Mesenchymal stem cell (in vitro differentiated cells and primary cell): ENCODE measurements around the gene KCNK4.
"Not testable (repeated sequence)": the region's sequence is repeated elsewhere in the genome, so short reads cannot be mapped to it uniquely, and the experiment has no call there.

ENCODE experiments used
- DNase-seq: peaks from one replicate; pipeline ENCODE4 v3.0.0-alpha.2; 2013
- H2AFZ ChIP-seq: one replicate; pipeline ENCODE4 v1.6.1; 2013; ENCODE audit warnings: low read depth, mild to moderate bottlenecking, control low read depth, inconsistent platforms, low read length, moderate library complexity
- H2AK5ac ChIP-seq: 2 replicates; pipeline ENCODE4 v1.6.1; 2013; ENCODE audit warnings: low read length, moderate library complexity, mild to moderate bottlenecking, inconsistent platforms; ENCODE audit not compliant: severe bottlenecking
- H2BK120ac ChIP-seq: one replicate; pipeline ENCODE4 v1.6.1; 2013; ENCODE audit warnings: low read depth, mild to moderate bottlenecking, inconsistent platforms, low read length, moderate library complexity
- H2BK12ac ChIP-seq, 2 experiments: one replicate each; pipeline ENCODE4 v1.6.1; 2013; ENCODE audit warnings: inconsistent platforms in 2 of 2, low read length in 2 of 2, mild to moderate bottlenecking in 2 of 2, moderate library complexity in 2 of 2, control low read depth in 1 of 2
- H2BK15ac ChIP-seq: one replicate; pipeline ENCODE4 v1.6.1; 2013; ENCODE audit warnings: mild to moderate bottlenecking, low read depth, inconsistent platforms; ENCODE audit not compliant: poor library complexity, severe bottlenecking
- H2BK5ac ChIP-seq: 2 replicates; pipeline ENCODE4 v1.6.1; 2013; ENCODE audit warnings: low read depth, mild to moderate bottlenecking, low read length, control low read depth, inconsistent platforms; ENCODE audit not compliant: poor library complexity, severe bottlenecking
- H3K14ac ChIP-seq, 2 experiments: one replicate each; pipeline ENCODE4 v1.6.1; 2013; ENCODE audit warnings: inconsistent platforms in 2 of 2, low read length in 2 of 2, control low read depth in 1 of 2, mild to moderate bottlenecking in 1 of 2, moderate library complexity in 1 of 2
- H3K18ac ChIP-seq, 2 experiments: one replicate each; pipeline ENCODE4 v1.6.1; 2013; ENCODE audit warnings: inconsistent platforms in 2 of 2, low read length in 2 of 2, control low read depth in 1 of 2, low read depth in 1 of 2, mild to moderate bottlenecking in 1 of 2
- H3K23ac ChIP-seq, 2 experiments: one replicate each; pipeline ENCODE4 v1.6.1; 2013; ENCODE audit warnings: inconsistent platforms in 2 of 2, low read length in 2 of 2, mild to moderate bottlenecking in 2 of 2, moderate library complexity in 2 of 2, control low read depth in 1 of 2
- H3K27ac ChIP-seq: 2 replicates; pipeline ENCODE4 v1.5.1; 2013; ENCODE audit warnings: mild to moderate bottlenecking, moderate library complexity, low read length, control low read depth, inconsistent platforms; ENCODE audit not compliant: poor library complexity, severe bottlenecking
- H3K27me3 ChIP-seq, 2 experiments: 2 replicates each; pipeline versions ENCODE4 v1.6.1 to v1.7.0; 2013; ENCODE audit warnings: low read length in 2 of 2, mild to moderate bottlenecking in 2 of 2, moderate library complexity in 2 of 2, control low read depth in 1 of 2, inconsistent platforms in 1 of 2; ENCODE audit not compliant: control insufficient read depth in 1 of 2, insufficient read depth in 1 of 2
- H3K36me3 ChIP-seq, 2 experiments: 2 replicates each; pipeline versions ENCODE4 v1.6.1 to v1.7.0; 2013; ENCODE audit warnings: low read length in 2 of 2, control low read depth in 1 of 2, inconsistent platforms in 1 of 2, low read depth in 1 of 2, mild to moderate bottlenecking in 1 of 2; ENCODE audit not compliant: insufficient read depth in 2 of 2, control insufficient read depth in 1 of 2
- H3K4ac ChIP-seq, 2 experiments: one replicate each; pipeline ENCODE4 v1.6.1; 2013; ENCODE audit warnings: inconsistent platforms in 2 of 2, low read length in 2 of 2, mild to moderate bottlenecking in 2 of 2, moderate library complexity in 2 of 2, control low read depth in 1 of 2, low read depth in 1 of 2
- H3K4me1 ChIP-seq: 2 replicates; pipeline ENCODE4 v1.6.1; 2013; ENCODE audit warnings: low read depth, low read length, control low read depth; ENCODE audit not compliant: control insufficient read depth, insufficient read depth
- H3K4me2 ChIP-seq: 2 replicates; pipeline ENCODE4 v1.6.1; 2013; ENCODE audit warnings: low read length, mild to moderate bottlenecking, inconsistent platforms; ENCODE audit not compliant: poor library complexity, severe bottlenecking
- H3K4me3 ChIP-seq, 2 experiments: 2 replicates each; pipeline versions ENCODE4 v1.5.1 to v1.7.0; 2013; ENCODE audit warnings: low read length in 2 of 2, mild to moderate bottlenecking in 2 of 2, control low read depth in 1 of 2, low read depth in 1 of 2; ENCODE audit not compliant: insufficient read depth in 1 of 2
- H3K79me1 ChIP-seq: replicated peaks from 2 replicates; pipeline ENCODE4 v1.6.1; 2013; ENCODE audit warnings: mild to moderate bottlenecking, control low read depth, low read length, inconsistent platforms; ENCODE audit not compliant: poor library complexity, severe bottlenecking
- H3K9ac ChIP-seq: 2 replicates; pipeline ENCODE4 v1.7.0; 2013; ENCODE audit warnings: mild to moderate bottlenecking, low read length, moderate library complexity
- H3K9me3 ChIP-seq: 2 replicates; pipeline ENCODE4 v1.7.0; 2013; ENCODE audit warnings: mild to moderate bottlenecking, low read length; ENCODE audit not compliant: control insufficient read depth
- H4K8ac ChIP-seq: one replicate; pipeline ENCODE4 v1.6.1; 2013; ENCODE audit warnings: inconsistent platforms, mild to moderate bottlenecking, low read length, moderate library complexity
- H4K91ac ChIP-seq: one replicate; pipeline ENCODE4 v1.6.1; 2013; ENCODE audit warnings: mild to moderate bottlenecking, low read length, inconsistent platforms
- WGBS: methylation state at CpG from one replicate; pipeline ENCODE4 v1.1.7; 2013; ENCODE audit warnings: mixed read lengths; 5-methylcytosine and 5-hydroxymethylcytosine counted together

The KCNK4 gene

GRCh38 chr11:64323984-64324383 lies 32.9 kb downstream of the KCNK4 start:
- not testable (repeated sequence) for H2BK5ac ChIP-seq, H4K91ac ChIP-seq, H3K23ac ChIP-seq, H3K27ac ChIP-seq, H3K4me3 ChIP-seq, H3K9ac ChIP-seq, H2AK5ac ChIP-seq, H3K4me2 ChIP-seq, H2BK15ac ChIP-seq, H3K9me3 ChIP-seq, H2AFZ ChIP-seq, H3K18ac ChIP-seq, H3K14ac ChIP-seq, H3K27me3 ChIP-seq, DNase-seq, H4K8ac ChIP-seq, H2BK12ac ChIP-seq, H2BK120ac ChIP-seq
- Histone ChIP-seq H3K36me3 (peaks cover 34 to 39% of the 10 kb centered on the region in 2 experiments), H3K79me1 (peaks cover 14% of the 10 kb centered on the region), H3K4ac (peak overlapping the region in 1 of 2 experiments; percentile 25), H3K4me1 (peaks cover 30% of the 10 kb centered on the region)
- WGBS = 88% methylated on average over 4 of the region's 4 CpGs

DNA sequence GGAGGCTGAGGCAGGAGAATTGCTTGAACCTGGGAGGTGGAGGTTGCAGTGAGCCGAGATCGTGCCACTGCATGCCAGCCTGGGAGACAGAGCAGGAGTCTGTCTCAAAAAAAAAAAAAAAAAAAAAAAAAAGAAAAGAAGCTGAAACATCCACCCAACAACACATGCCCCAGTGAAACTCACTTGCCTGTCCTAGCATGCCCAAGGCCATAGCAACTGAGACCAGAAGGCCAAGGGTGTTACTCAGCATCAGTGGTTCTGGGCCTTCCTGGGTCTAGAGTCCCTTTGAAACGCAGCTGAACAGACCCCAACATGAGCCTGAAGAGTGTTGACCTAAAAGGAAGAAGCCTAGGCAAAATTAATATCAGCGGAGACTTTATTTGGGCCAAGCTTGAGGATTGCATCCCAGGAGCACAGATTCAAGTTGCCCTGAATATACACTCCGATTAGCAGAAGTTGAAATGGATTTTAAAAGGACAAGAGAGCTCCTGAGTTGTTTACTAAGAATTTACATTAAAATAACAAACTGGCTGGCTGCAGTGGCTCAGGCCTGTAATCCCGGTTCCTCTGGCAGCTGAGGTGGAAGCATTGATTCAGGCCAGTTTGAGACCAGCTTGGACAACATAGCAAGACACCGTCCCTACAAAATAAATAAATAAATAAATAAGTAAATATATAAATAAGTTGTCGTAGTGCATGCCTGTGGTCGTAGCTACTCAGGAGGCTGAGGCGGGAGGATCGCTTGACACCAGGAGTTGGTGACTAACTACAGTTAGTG lies 33.8 kb downstream of the KCNK4 start:
- Histone ChIP-seq H3K79me1 (peaks cover 9% of the 10 kb centered on the region), H3K9me3 (peaks cover 3% of the 10 kb centered on the region), H3K27ac (no peak overlapping the region), H4K91ac (no peak overlapping the region), H2BK120ac (no peak overlapping the region), H2BK15ac (no peak overlapping the region), H2BK12ac (no peak overlapping the region), H3K36me3 (peaks cover 34 to 39% of the 10 kb centered on the region in 2 experiments), H2BK5ac (no peak overlapping the region), H3K18ac (peak overlapping the region in 1 of 2 experiments; percentile 39), H3K27me3 (no peaks in the 10 kb centered on the region), H3K4me1 (peaks cover 23% of the 10 kb centered on the region), H2AFZ (no peak overlapping the region), H3K4ac (no peak overlapping the region), H4K8ac (no peak overlapping the region), H3K4me2 (no peak overlapping the region), H3K4me3 (no peak overlapping the region), H3K9ac (no peak overlapping the region), H3K23ac (no peak overlapping the region), H2AK5ac (no peak overlapping the region), H3K14ac (no peak overlapping the region)
- DNase-seq = peak; percentile 43
- WGBS = 88% methylated on average over 9 of the region's 11 CpGs

DNA sequence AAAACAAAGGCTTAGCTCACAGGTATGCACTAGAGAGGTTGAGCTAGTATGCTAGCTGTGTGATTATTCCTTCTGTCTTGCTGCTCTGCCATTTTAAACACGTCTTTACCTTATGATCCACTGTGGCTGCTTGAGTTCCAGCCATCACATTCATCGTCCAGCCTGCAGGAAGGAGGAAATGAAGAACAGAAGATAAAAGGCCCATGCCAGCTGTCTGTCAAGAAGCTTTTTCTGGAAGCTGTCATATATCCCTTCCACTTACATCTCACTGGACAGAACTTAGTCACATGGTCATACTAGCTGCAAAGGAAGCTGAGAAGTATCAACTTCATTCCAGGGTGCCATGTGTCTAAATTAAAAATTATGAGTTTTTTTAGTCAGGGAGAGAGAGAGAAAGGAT lies 36.3 kb downstream of the KCNK4 start:
- WGBS = 89% methylated on average over 2 of the region's 2 CpGs
- Histone ChIP-seq H3K27ac (no peak overlapping the region), H3K4me1 (peaks cover 21% of the 10 kb centered on the region), H3K9ac (no peak overlapping the region), H3K36me3 (peaks cover 13 to 20% of the 10 kb centered on the region in 2 experiments), H3K4me2 (no peak overlapping the region), H4K8ac (no peak overlapping the region), H4K91ac (no peak overlapping the region), H3K27me3 (no peaks in the 10 kb centered on the region), H2BK5ac (no peak overlapping the region), H3K14ac (no peak overlapping the region), H2AK5ac (no peak overlapping the region), H2BK15ac (no peak overlapping the region), H3K4ac (no peak overlapping the region), H3K9me3 (peaks cover 3% of the 10 kb centered on the region), H2BK12ac (no peak overlapping the region), H3K23ac (no peak overlapping the region), H2AFZ (no peak overlapping the region), H2BK120ac (no peak overlapping the region), H3K79me1 (no peaks in the 10 kb centered on the region), H3K4me3 (no peak overlapping the region), H3K18ac (no peak overlapping the region)
- no peak for DNase-seq

- Histone ChIP-seq H3K14ac (no peak overlapping the region), H3K36me3 (peaks cover 6 to 14% of the 10 kb centered on the region in 2 experiments), H3K18ac (no peak overlapping the region), H2BK5ac (no peak overlapping the region), H2BK12ac (no peak overlapping the region), H4K8ac (no peak overlapping the region), H3K79me1 (no peaks in the 10 kb centered on the region), H2BK120ac (no peak overlapping the region), H3K27ac (no peak overlapping the region), H3K9me3 (peaks cover 3% of the 10 kb centered on the region), H3K9ac (no peak overlapping the region), H3K27me3 (no peaks in the 10 kb centered on the region), H3K4me3 (no peak overlapping the region), H3K4me1 (peaks cover 16% of the 10 kb centered on the region), H3K23ac (no peak overlapping the region), H3K4ac (no peak overlapping the region), H2AK5ac (no peak overlapping the region), H2BK15ac (no peak overlapping the region), H3K4me2 (no peak overlapping the region), H4K91ac (no peak overlapping the region), H2AFZ (no peak overlapping the region)
- no peak for DNase-seq
- 98% methylated on average over 2 of the region's 3 CpGs for WGBS
These were observed 36.9 kb downstream of the KCNK4 start for GRCh38 chr11:64327993-64328392.
